Subcutaneous adipose tissue (tissue), 4 donors: ENCODE data around the gene RALA. TPM values are rescaled to one million over a fixed set of nuclear protein-coding genes. Genes with fewer than 3 reads are reported as not detected.

Source experiments
- CTCF ChIP-seq: fragments of 450-650 bp; IDR thresholded peaks from one replicate; pipeline ENCODE4 v1.5.1; 2016; ENCODE audit warnings: low read depth, mild to moderate bottlenecking, control low read depth, antibody characterized with exemption, moderate library complexity
- total RNA-seq, 4 donors: library from RNA; depleted of rRNA; stranded (reverse); fragments of >200 nt; gene quantifications; one replicate each; pipeline ENCODE4 v1.1.0, GENCODE V29; 2016

RALA gene
- total RNA-seq, 4 donors from 2014 or later: 22.5 to 32.1 (median 28.7) TPM

- no peak for TF ChIP-seq CTCF
Observed at GRCh38 chr7:39633563-39634477, 10.4 kb downstream of the RALA start.

- TF ChIP-seq CTCF: no peak
Observed at GRCh38 chr7:39634478-39634805, 11.1 kb downstream of the RALA start.

- no peak for TF ChIP-seq CTCF
Observed at GRCh38 chr7:39637400-39637799, 14.0 kb downstream of the RALA start.

GRCh38 chr7:39637963-39638485 is 14.7 kb downstream of the RALA start:
- no peak for TF ChIP-seq CTCF

- TF ChIP-seq CTCF: no peak
Observed at GRCh38 chr7:39642896-39643295, 19.5 kb downstream of the RALA start.

- no peak for TF ChIP-seq CTCF
Observed at GRCh38 chr7:39644170-39644569, 20.8 kb downstream of the RALA start.

- no peak for TF ChIP-seq CTCF
Observed at GRCh38 chr7:39645482-39646407, 22.4 kb downstream of the RALA start.
